ENCODE data around the gene MAT2B.

Gene MAT2B

DNA sequence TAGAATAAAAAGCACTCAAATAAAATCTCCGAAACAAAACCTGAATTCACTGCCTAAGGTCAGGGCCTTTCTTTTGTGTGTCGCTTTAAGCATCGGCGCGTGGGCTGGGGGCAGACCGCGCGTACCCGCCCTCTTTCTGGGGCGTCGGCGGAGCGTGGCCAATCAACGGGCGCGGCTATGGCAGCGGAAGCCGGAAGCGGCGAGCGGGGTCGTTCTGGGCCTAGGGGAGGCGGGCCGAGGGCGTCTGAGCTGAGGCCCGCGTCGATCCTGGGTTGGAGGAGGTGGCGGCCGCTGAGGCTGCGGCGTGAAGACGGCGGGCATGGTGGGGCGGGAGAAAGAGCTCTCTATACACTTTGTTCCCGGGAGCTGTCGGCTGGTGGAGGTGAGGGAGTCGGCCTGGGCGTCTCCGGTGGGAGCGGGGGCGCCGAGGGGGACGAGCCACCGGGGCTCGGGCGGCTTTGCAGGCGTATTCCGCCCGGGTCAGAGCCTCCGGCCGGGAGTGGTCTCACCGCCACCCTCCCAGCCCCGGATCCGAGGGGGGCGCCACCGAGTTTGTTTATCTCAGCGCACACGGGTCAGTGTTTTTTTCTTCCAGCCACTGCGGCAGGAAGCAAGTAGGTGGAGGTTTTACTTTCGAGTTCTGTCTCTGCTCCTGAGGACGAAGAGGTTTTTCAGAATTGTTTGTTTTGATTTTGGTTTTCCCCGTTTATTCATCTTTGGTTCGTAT lies at the start of gene MAT2B:
MAT2B (plus strand) TSS at position 252 of the 727 bp plus-strand sequence; CDS start at position 320, 68 bp downstream.
- DNase-seq: peak; percentile 97

DNA sequence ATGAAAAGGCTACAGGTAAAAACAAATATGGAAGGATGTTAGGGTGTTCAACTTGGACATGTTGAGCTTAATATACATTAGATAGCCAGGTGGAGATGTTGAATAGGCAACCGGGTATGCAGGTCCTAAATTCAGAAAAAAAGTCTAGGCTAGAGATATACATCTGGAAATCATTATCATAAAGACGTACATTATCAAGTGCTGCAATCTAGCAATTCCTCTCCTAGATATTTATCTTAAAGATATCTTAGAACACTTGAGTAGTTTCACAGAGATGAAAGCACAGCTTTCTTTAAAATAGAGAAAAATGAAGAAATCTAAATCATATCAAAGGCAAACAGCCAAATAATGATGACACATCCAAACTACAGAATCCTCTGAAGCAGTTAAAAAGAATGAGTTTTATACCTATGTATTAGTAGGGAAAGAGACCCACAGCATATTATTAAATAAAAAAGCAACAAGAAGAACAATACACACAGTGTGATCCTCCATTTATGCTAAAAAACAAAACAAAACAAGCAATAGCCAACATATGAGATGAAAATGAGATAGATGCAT lies 49.3 kb upstream of the MAT2B start:
- no peak for DNase-seq

DNA sequence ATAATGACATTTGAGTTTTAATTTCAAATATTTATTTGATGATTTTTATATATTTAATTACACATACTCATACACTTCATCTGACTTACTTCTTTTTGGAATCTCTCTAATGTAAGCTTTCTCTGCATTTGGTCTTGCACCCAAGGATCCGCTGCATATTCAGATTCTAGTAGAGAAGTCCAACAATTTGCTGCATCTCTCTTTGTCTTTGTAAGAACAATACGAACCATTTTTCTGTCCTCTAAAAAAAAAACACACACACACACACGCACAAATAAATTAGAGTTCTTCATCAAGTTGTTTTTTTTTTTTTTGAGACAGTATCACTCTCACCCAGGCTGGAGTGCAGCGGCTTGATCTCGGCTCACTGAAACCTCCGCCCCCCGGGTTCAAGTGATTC lies 48.6 kb upstream of the MAT2B start:
- no peak for DNase-seq

DNA sequence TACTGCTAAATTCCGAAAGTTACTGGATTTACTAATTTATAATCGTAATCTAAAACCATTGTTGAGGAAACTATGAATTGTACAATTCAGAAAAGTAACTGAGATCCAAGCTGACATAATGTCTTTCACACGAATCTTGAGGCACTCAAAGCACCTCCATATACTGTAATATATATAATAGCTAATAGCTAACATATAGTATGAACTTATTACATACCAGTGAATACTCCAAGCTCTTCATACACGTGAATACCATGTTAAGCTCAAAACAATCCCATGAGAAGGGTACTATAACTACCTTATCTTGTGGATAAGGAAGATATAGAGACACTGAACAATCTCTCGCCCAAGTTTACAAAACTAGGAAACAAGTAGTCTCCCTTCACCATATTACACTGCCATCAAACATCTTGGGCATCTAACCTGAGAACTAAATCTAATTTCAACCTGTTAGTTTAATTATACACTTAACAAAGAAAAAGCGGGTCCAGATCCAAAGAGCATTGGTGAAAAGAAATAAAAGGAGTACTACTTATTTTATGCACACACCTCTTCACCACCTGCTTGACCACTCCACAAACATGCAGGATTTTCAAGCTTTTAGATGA lies 46.5 kb upstream of the MAT2B start:
- no peak for DNase-seq

DNA sequence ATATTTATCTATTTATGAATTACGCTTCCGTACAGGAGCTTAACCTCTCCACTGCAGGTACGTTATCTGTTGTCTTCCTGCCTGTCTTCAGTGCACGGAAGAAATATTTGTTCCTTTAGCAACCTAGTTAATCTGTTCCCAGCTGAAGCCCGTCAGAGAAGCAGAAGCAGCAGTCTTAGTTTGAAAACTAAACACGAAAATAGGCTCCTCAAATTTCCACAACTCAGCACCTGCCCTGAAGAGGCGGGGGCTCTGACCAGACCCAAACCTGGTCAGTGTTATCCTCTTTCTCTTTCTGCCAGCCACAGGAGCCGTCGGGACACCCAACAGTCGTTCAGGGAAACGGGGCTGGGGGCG lies 46.0 kb upstream of the MAT2B start:
- DNase-seq: no peak

DNA sequence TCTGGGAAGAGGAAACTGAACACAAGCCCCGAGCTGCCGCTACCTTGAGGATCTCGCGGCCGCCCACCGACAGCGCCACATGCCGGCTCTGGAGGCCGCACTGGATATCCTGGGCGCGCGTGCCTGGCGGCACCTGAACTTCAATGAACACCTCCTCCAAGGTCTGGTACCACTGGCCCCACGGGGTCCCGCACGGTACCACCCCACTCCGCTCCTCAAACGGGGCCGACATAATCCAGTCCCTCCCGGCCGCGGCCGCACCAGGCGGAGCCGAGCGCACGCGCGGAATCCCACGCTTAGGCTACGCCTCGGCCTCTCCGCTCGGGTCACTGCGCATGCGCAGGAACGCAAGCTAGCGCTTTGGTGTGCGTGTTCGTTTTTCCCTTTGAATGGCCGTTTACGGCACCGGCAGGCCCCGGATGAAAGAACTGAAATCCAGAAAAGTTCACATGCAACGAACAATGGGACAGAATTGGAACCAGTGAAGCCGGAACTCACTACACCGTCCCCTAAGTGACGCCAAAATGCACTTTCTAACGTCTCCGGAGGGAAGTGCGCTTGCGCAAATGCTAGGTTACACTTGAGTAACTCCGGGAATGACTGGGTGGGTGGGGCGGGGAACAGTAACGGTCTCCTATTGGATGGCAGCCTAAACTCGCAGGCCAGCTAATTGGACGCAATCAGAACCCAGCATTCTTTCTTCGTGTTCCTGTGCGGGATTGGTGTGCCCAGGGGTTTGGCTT lies 45.4 kb upstream of the MAT2B start, which contains the start of gene NUDCD2:
NUDCD2 (minus strand) TSS at position 284 of the 743 bp plus-strand sequence; CDS start at position 232, 52 bp downstream.
- peak; percentile 93 for DNase-seq

DNA sequence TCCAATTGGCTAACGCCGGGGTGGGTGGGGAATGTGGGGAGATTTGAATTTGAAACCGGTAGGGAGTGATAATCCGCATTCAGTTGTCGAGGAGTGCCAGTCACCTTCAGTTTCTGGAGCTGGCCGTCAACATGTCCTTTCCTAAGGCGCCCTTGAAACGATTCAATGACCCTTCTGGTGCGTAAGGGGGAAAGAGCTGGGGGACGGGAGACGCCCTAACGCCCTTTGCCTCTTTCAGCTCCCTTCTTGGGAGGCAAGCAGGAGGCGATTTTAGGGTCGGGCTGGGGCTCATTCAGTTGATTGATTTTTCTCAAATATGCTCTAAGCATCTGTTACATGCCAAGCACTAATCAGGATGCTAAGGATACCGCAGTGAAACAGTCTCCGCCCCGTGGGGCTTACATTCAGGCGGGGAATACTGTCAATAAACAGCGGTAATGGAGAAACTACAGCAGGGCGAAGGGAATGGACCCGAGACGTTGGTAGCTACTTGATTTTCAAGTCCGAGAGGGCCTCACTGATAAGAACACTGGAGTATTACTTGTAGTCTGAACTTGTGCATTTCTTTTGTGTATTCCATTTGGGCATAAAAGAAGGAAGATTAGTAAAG lies 44.8 kb upstream of the MAT2B start, which contains the start of gene HMMR:
HMMR (plus strand) TSS at position 71 of the 610 bp plus-strand sequence; CDS start at position 132, 61 bp downstream.
- no peak for DNase-seq

DNA sequence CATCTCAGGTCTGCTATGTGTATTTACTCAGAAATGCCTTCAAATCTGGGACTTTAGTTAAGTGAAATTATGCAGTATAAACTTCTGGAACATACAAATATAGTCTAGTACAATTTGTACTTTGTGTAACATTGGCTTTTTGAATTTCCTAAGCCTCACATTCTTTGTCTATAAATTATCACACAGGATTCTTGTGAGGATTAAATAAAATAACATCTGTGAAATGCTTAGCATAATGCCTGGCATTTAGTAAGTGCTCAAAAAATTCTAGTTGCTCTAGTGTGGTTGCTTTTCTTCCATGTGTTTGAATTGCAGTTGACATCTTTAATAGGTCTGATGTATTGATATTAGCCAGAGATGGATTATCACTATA lies 42.4 kb upstream of the MAT2B start:
- DNase-seq: no peak

DNA sequence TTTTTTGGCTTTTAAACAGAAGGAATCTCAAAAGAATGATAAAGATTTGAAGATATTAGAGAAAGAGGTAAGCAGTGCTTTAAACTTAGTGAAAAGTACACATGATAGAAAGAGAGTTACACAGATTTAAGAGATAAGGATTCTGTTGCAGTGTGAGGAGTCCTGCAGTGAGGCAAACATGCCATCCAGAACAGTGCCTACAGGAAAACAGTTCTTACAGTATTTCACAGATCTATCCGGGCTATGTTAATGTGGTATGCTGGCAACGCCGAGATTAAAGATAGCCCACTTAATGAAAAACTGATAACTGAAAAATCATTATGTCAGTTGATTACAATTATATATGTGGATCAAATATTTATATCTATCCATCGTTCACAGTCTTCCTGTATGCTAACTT lies 37.7 kb upstream of the MAT2B start:
- DNase-seq: no peak

DNA sequence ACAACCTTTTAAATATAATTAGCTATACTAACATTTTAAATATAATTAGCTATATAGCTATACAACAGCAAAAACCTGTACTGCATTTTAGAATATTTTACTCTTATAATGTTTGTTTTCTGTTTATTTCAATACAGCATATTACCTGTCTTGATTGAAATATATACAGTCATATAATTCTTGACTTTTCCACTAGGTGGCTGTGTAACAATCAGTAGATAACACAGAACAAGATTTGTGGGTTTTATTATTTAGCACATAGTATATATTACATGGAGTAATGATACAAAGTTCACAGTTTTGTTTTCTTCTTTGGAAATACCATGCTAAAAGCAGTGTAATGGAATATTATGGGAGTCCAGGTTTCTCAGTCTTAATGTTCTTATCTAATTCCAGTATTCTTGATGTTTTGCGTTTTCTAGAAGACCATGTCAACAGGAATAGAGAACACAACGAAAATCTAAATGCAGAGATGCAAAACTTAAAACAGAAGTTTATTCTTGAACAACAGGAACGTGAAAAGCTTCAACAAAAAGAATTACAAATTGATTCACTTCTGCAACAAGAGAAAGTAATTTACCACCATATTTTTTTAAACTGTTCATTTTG lies 31.7 kb upstream of the MAT2B start:
- no peak for DNase-seq

DNA sequence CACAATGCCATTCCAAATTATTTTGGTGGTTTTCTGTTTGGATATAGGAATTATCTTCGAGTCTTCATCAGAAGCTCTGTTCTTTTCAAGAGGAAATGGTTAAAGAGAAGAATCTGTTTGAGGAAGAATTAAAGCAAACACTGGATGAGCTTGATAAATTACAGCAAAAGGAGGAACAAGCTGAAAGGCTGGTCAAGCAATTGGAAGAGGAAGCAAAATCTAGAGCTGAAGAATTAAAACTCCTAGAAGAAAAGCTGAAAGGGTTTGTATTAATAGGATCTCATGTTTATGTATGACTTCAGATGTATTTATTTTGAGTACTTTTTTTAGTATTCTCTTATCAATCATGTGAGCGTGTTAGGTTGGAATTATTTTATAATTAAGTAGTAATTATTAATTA lies 30.0 kb upstream of the MAT2B start:
- no peak for DNase-seq

DNA sequence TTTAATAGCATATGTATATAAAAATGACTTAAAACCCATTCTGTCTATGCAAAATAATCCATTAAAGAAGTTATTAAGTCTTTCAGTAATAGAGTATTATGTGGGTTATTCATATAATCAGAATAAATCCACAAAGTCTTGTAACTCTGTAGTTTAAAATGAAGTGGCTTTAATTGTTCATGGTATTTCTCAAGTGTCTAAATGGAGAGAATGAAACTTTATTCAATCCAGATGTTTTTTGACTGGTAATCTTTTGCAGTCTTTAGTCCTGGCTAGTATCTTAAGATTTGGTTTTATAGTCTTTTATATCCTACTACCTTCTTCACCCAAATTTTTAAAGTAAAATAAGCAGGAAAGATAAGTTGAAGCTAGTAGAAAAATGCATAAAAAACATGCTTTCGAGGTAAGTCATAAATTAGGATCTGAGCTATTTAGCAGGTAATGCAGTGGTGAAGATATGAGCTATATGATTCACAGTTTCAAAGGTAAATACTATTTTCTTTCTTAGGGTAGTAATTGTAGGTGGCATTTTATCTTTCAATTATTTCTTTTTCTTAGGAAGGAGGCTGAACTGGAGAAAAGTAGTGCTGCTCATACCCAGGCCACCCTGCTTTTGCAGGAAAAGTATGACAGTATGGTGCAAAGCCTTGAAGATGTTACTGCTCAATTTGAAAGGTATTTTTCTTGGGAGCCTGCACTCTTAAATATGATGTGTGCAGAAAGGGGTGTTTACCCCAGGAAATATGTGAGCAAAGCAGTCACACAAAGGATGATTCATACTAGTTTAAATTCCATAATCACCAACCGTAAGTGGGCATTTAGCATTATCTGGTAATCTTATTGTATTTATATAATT lies 27.1 kb upstream of the MAT2B start:
- DNase-seq: no peak

DNA sequence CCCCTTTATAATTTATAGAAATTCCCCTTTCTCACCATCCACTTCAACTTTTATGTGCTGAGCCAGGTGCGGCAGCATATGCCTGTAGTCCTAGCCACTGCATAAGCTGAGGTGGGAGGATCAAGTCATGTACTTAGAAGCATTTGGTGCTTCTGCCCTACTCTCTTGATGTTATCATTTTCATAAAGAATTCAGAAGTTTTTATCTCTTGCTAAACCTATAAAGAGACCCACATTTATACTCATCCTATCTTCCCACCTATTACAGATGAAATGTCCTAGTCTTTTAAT lies 26.5 kb upstream of the MAT2B start:
- no peak for DNase-seq

DNA sequence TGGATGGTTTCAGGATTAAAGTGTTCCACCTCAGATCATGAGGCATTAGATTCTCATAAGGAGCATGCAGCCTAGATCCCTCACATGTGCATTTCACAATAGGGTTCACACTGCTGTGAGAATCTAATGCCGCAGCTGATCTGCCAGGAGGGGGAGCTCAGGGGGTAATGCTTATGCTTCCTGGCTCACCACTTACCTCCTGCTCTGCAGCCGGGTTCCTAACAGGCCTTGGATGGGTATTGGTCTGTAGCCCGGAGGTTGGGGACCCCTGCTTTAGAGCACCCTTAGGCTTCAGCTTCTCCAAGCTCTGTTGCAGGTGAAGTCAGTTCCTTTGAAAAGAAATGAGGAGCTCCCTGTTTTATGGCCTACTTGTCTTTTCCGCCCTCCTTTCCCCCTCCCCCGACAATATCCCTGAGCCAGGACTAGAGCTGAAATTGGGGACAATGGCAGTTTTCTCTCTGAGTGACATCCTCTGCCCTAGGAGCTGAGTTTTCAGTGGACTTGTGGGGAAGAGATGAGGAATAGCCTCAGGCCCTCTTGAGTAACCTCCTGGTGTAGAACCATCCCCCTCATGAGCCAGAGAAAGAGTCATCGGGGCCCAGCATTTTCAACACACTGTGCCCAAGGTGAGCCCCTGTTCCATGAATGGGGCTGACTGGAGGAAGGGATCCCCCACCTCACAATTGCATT lies 16.2 kb upstream of the MAT2B start:
- DNase-seq: peak; percentile 12

DNA sequence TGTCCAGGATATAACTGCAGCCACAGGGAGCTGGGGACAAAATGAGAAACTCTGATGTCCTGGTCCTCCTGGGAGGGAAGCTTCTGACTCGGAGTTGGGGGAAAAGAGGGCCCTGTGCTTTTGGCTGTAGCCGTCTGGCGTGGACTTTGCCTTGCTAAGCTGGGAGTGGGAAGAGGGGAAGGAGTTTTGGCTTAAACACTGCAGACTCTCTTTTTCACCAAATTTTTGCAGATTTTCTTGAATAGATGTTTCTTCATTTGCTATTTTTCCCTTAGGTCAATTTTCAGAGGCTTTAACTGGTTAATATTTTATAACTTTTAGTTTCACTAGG lies 15.7 kb upstream of the MAT2B start:
- DNase-seq: no peak

DNA sequence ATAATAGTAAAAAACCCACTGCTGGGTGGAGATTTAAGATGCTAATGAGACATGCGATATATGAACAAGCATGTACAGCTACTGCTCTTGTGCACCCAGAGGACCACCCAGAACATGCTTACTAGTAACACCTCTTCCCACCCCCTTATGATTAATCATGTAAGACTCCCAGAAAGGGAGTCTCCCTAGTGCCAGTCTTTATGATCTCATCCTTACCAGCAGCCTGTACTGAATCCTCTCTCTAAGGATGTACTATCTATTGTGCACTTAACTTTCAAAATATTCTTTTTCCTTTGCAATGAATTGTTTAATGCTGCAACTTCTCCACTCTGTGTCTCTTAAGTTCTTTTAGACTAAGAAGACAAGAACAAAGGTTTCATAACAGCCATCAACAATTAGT lies 9.1 kb upstream of the MAT2B start:
- DNase-seq: no peak

DNA sequence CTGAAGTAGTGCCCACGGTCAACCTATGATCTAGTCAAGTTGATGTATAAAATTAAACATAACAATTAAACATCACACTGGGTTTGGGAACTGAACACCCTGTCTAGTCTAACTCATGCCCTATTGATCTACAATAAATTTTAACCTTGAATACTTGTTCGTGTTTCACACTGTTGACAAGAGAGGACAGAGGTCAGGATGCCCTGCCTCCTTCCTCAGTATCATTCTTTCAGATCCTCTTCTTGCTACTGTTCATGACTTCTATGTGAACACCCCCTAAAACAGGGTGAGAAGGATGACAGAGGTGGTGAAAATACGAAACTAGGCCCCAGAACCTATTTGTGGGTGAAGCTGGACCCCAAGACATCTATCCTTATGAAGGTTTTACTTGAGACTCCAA lies 8.1 kb upstream of the MAT2B start:
- DNase-seq: no peak

DNA sequence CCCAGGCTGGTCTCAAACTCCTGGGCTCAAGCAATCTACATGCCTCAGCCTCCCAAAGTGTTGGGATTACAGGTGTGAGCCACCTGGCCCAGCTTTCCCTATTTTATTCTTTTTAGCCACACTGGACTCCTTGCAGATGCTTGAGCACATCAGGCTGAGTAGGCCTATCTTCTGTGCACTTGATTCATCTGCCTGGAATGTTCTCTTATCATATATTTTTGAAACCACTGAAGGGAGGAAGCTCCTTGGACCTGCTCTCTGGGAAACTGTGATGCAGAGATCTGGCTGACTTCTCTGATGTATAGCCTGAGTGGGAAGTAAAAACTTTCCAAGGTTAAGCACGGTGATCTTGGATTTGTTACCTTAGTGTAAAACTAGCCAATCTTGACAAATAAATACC lies 6.5 kb upstream of the MAT2B start:
- no peak for DNase-seq

DNA sequence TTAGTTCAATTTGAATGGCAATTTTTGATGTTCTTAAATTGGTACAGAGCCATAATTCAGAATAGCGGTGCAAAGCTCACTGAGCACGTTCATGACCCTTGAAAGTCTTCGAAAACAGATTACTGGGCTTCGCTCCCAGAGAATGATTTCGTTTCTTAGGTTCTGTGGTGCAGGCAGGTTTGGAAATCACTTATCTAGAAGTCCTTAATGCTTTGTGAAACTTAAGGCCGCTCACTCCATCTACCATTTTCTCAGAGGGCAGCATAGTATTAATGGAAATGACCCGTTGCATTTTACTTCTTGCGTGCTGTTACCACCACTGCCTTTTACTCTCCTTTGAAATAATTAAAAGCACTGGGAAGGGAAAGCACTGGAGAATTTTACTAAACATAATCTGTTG lies 2.9 kb upstream of the MAT2B start:
- no peak for DNase-seq

DNA sequence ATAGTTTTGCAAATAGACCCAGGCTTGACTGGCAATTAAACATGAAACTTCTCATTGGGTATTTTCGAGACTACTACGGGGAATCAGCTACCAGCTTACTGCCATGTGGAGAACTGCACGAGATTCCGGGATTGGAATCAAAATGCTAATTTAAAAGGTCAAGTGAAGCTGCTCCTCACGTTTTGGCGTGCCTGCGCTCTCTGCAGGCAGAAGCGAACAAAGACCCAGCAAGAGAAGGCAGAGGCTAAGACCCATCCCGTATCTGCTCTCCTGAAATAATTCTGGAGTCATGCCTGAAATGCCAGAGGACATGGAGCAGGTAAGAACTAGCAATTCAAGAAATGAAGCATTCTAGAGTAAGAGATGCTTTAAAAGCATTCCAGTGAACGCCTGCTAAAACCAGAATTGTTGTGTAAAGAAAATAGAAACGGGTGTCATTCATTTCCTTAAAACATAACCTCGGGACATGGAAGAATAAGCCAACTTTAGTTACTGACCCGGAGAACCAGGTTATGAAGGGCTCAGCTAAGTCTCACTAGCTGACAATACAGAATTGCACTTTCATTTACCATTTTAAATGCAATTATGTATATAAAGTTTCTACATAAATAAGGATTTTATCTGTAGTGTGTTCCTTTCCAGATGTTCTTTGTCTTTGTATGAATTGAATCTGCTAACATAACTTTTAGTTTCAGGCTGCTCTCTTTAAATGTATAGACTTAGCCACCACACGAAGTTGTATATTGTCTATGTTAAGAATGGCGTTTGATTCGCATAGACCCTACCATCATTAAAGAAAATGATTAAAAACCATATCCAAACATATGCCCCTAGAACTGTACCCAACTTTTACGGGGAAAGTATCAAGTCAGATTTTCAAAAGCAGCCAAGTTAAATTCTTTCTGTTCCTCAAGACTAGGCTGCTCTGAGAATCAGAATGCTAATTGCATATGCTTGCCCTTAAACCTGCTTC lies 2.0 kb upstream of the MAT2B start:
- DNase-seq: peak; percentile 36

Measured in activated naive CD4-positive, alpha-beta T cell treated with Interleukin-2 at 50 U/mL for 16 hours (primary cell).